ENCODE measurements around the gene PROCA1. TPM values are rescaled to one million over a fixed set of nuclear protein-coding genes. Genes with fewer than 3 reads are reported as not detected.

Gene PROCA1
- total and polyA plus RNA-seq, 2 of the 13 experiments (the other 11 are each of a cell fraction or from before 2014, with no cell fraction given): 0.73 to 1.5 TPM

GRCh38 chr17:28725660-28726225 is 14.1 kb upstream of the PROCA1 start (continued):
- TF ChIP-seq, protein P1, sequence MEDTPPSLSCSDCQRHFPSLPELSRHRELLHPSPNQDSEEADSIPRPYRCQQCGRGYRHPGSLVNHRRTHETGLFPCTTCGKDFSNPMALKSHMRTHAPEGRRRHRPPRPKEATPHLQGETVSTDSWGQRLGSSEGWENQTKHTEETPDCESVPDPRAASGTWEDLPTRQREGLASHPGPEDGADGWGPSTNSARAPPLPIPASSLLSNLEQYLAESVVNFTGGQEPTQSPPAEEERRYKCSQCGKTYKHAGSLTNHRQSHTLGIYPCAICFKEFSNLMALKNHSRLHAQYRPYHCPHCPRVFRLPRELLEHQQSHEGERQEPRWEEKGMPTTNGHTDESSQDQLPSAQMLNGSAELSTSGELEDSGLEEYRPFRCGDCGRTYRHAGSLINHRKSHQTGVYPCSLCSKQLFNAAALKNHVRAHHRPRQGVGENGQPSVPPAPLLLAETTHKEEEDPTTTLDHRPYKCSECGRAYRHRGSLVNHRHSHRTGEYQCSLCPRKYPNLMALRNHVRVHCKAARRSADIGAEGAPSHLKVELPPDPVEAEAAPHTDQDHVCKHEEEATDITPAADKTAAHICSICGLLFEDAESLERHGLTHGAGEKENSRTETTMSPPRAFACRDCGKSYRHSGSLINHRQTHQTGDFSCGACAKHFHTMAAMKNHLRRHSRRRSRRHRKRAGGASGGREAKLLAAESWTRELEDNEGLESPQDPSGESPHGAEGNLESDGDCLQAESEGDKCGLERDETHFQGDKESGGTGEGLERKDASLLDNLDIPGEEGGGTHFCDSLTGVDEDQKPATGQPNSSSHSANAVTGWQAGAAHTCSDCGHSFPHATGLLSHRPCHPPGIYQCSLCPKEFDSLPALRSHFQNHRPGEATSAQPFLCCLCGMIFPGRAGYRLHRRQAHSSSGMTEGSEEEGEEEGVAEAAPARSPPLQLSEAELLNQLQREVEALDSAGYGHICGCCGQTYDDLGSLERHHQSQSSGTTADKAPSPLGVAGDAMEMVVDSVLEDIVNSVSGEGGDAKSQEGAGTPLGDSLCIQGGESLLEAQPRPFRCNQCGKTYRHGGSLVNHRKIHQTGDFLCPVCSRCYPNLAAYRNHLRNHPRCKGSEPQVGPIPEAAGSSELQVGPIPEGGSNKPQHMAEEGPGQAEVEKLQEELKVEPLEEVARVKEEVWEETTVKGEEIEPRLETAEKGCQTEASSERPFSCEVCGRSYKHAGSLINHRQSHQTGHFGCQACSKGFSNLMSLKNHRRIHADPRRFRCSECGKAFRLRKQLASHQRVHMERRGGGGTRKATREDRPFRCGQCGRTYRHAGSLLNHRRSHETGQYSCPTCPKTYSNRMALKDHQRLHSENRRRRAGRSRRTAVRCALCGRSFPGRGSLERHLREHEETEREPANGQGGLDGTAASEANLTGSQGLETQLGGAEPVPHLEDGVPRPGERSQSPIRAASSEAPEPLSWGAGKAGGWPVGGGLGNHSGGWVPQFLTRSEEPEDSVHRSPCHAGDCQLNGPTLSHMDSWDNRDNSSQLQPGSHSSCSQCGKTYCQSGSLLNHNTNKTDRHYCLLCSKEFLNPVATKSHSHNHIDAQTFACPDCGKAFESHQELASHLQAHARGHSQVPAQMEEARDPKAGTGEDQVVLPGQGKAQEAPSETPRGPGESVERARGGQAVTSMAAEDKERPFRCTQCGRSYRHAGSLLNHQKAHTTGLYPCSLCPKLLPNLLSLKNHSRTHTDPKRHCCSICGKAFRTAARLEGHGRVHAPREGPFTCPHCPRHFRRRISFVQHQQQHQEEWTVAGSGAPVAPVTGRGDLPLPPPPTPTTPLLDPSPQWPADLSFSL (CRISPR knock-in tag; IDR thresholded peaks at IDR 0.05): no peak
- TF ChIP-seq, protein P2, sequence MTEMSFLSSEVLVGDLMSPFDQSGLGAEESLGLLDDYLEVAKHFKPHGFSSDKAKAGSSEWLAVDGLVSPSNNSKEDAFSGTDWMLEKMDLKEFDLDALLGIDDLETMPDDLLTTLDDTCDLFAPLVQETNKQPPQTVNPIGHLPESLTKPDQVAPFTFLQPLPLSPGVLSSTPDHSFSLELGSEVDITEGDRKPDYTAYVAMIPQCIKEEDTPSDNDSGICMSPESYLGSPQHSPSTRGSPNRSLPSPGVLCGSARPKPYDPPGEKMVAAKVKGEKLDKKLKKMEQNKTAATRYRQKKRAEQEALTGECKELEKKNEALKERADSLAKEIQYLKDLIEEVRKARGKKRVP (CRISPR knock-in tag; IDR thresholded peaks at IDR 0.05): peak in 1 of 2 experiments; percentile 51; a peak in 1 of 4 replicates
- no peak for TF ChIP-seq CHD4 (IDR thresholded peaks at IDR 0.05; ENCODE audit: borderline replicate concordance, low read length)
- TF ChIP-seq KAT7 (CRISPR knock-in tag; IDR thresholded peaks at IDR 0.05; ENCODE audit: borderline replicate concordance): no peak
- peak; percentile 66; the same call in 1 of the 2 replicates for TF ChIP-seq MXD4 (CRISPR knock-in tag; IDR thresholded peaks at IDR 0.05)
- TF ChIP-seq ONECUT2 (CRISPR knock-in tag; IDR thresholded peaks at IDR 0.05): no peak
- TF ChIP-seq ZNF501 (CRISPR knock-in tag; IDR thresholded peaks at IDR 0.05): no peak
- no peak for TF ChIP-seq NFE2L2 (IDR thresholded peaks at IDR 0.05; ENCODE audit: low read length)
- no peak for TF ChIP-seq TOE1 (CRISPR knock-in tag; IDR thresholded peaks at IDR 0.05)
- TF ChIP-seq FOXK2 (IDR thresholded peaks at IDR 0.05): no peak
- TF ChIP-seq MAFK (conservative IDR thresholded peaks at IDR 0.05 in 1 of 2, IDR thresholded peaks at IDR 0.05 in 1 of 2; ENCODE audit: low read length in 2 of 2): no peak
- TF ChIP-seq SMAD1 (CRISPR knock-in tag; IDR thresholded peaks at IDR 0.05; ENCODE audit: borderline replicate concordance, low read depth): peak; percentile 94; the same call in 1 of the 2 replicates
- TF ChIP-seq KDM1A (CRISPR knock-in tag; IDR thresholded peaks at IDR 0.05): no peak
- no peak for TF ChIP-seq PRMT3 (CRISPR knock-in tag; IDR thresholded peaks at IDR 0.05; ENCODE audit: borderline replicate concordance, low read depth)
- TF ChIP-seq CBX5 (CRISPR knock-in tag; IDR thresholded peaks at IDR 0.05; ENCODE audit: borderline replicate concordance): no peak; the same call in 1 of the 2 replicates
- no peak for TF ChIP-seq ZBTB3 (CRISPR knock-in tag; IDR thresholded peaks at IDR 0.05; ENCODE audit: borderline replicate concordance, low read depth)
- TF ChIP-seq ZNF841 (CRISPR knock-in tag; IDR thresholded peaks at IDR 0.05; ENCODE audit: borderline replicate concordance): no peak
- peak; percentile 58; the same call in 1 of the 2 replicates for TF ChIP-seq FOXC1 (CRISPR knock-in tag; IDR thresholded peaks at IDR 0.05; ENCODE audit: borderline replicate concordance)
- no peak for TF ChIP-seq ZMAT5 (CRISPR knock-in tag; IDR thresholded peaks at IDR 0.05; ENCODE audit: borderline replicate concordance, low read depth)
- TF ChIP-seq HOXD1 (CRISPR knock-in tag; IDR thresholded peaks at IDR 0.05): no peak
- TF ChIP-seq SP2 (CRISPR knock-in tag; IDR thresholded peaks at IDR 0.05): no peak
- no peak for TF ChIP-seq IKZF1 (IDR thresholded peaks at IDR 0.05)
- TF ChIP-seq LCORL (IDR thresholded peaks at IDR 0.05): no peak
- no peak for TF ChIP-seq LCORL (CRISPR knock-in tag; IDR thresholded peaks at IDR 0.05)

All from HepG2 (cell line).